Right ventricle myocardium superior (tissue), 1 donor: ENCODE measurements around the gene ABCC10. TPM values are rescaled to one million over a fixed set of nuclear protein-coding genes. Genes with fewer than 3 reads are reported as not detected.
"Not testable (repeated sequence)": the region's sequence is repeated elsewhere in the genome, so short reads cannot be mapped to it uniquely, and the experiment has no call there.

ENCODE experiments used
- ATAC-seq: fragments of 200-7000 bp; cut with Tn5 transposase; one replicate; pipeline ENCODE4 v1.9.1; 2020; ENCODE audit warnings: mild to moderate bottlenecking; ENCODE audit not compliant: poor library complexity
- DNase-seq: peaks from one replicate; pipeline ENCODE4 v3.0.0-alpha.2; 2020
- intact Hi-C: fragments of 100-400 bp; cut with DNase I; formaldehyde crosslinking; loops from one replicate; pipeline ENCODE4 v1.11.2; 2022
- total RNA-seq: library from RNA; stranded (reverse); fragmentation: NEBNext Ultra II Directional; extraction: Animal tissue kit (Norgen Biotek cat#: 25700); gene quantifications from one replicate; pipeline ENCODE4 v1.2.1, GENCODE V29; 2021
- donor health status: DM: no; HTN: yes; CAD: no; lungs with severe emphysema.

Gene ABCC10
- total RNA-seq, 1 donor from 2014 or later: 9.8 TPM

- ATAC-seq: no peak
- intact Hi-C loops: no loop called here
- DNase-seq: no peak
Observed at GRCh38 chr6:43460032-43460431, 32.7 kb downstream of the ABCC10 start.

GRCh38 chr6:43461936-43462335 is 34.6 kb downstream of the ABCC10 start:
- DNase-seq (no peak), ATAC-seq (no peak)
- intact Hi-C loops: no loop called here

GRCh38 chr6:43464337-43464736 is 37.0 kb downstream of the ABCC10 start:
- DNase-seq: no peak
- no peak for ATAC-seq
- intact Hi-C loops: no loop called here

GRCh38 chr6:43465948-43466347 is 38.6 kb downstream of the ABCC10 start:
- no peak for ATAC-seq
- DNase-seq: no peak
- intact Hi-C loops: no loop called here

DNA sequence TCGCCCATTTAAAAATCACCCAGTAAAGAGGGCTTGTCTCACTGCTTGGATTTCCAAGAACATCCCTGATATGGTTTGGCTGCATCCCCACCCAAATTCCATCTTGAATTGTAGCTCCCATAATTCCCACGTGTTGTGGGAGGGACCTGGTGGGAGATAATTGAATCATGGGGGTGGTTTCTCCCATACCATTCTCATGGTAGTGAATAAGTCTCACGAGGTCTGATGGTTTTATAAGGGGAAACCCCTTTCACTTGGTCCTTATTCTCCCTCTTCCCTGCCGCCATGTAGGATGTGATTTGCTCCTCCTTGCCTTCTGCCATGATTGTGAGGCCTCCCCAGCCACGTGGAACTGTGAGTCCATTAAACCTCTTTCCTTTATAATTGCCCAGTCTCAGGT is 39.9 kb downstream of the ABCC10 start:
- intact Hi-C loops, ATAC-seq, DNase-seq: not testable (repeated sequence)

- ATAC-seq (peak; percentile 71), DNase-seq (no peak)
- intact Hi-C loops: no loop called here
Observed at GRCh38 chr6:43467752-43468151, 40.4 kb downstream of the ABCC10 start.

GRCh38 chr6:43468240-43468639 is 40.9 kb downstream of the ABCC10 start:
- intact Hi-C loops: no loop called here
- peak; percentile 57 for ATAC-seq
- no peak for DNase-seq

DNA sequence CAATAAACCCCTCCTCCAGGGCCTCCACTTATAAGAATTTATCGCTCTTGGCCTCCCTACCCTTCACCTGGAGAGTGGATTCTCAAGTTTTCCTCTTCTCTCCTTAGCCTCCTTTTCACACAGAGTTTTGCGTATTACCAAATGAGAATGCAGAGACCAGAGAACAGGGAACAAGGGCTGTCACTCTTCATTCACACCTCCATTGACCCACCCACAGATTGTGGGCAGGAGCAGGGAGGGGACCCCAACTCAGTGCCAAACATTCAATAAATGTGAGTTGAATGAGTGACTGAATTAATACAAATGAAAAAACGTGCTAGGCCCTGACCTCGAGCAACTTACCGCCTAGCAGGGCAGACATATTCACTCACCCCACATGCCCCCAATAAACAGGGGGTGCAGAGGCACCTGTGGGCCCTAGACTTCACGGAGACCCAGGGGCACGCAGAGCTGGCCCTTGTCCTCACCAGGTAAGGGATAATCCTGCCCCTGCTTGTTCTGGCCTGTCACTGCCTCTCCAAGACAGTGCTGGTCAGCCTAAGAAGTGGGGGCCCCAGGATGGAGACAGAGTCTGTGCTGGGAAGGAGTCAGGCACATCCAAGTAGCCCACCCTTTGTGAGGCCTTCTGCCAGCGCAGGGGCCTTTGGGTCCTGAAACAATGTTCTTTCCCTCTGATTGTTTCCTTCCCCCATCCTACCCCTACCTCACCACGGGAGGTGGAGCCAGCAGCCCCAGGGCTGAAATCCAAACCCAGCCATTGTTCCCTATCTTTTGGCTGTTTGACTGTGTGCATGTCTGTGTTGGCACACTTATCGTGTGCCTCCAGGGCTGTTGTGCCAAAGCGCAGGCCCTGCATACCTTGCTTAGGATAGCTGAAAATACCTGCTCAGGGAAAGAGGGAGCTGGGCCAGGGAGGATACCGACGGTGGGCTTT is 41.7 kb downstream of the ABCC10 start:
- DNase-seq: peak; percentile 64
- peak; percentile 88 for ATAC-seq
- intact Hi-C loops: no loop called here

DNA sequence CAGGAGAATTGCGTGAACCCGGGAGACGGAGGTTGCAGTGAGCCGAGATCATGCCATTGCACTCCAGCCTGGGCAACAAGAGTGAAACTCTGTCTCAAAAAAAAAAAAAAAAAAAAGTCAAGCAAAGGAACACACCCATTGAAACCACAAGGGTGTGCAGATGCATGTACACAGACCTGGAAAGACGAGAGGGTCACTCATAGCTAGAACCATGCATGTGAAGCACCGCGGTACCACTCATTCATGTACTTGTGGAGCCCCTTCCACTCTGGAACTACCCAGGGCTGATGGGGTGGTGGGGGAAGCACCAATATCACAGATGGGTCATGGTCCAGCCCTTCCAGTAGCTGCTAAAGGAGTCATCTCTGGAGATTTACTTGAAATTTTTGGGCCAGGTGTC is 42.6 kb downstream of the ABCC10 start:
- DNase-seq (no peak), ATAC-seq (no peak)
- intact Hi-C loops: no loop called here

GRCh38 chr6:43471399-43471798 is 44.1 kb downstream of the ABCC10 start:
- ATAC-seq (no peak), DNase-seq (no peak)
- intact Hi-C loops: no loop called here

DNA sequence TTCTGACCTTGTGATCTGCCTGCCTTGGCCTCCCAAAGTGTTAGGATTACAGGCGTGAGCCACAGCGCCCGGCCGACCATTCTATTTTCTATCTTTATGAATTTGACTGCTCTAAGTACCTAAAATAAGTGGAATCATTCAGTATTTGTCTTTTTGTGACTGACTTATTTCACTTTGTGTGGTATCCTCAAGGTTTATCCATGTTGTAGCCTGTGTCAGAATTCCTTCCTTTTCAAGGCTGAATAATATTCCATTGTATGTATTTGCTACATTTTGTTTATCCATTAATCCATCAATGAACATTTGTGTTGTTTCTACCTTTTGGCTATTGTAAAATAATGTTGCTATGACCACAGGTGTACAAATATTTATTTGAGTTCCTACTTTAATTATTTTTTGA is 45.2 kb downstream of the ABCC10 start:
- no peak for DNase-seq
- no peak for ATAC-seq
- intact Hi-C loops: no loop called here

DNA sequence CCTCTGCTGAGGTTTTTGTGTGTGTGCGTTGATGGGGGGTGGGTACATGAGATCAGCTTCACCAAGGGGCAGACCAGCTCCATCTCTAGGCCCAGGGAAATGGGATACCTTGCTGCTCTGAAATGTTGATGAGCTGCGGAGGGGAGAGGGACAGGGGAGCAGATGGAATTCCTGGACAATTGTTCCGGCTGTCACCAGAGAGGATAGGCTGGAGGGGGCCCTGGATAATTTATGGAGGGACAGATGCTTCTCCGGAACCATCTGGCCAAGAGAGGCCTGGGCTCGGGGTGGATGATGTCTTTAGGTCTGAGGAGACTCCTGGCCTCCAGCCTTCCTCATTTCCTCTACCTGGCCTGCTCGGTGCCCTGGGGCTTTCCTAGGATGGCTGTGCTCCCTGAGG is 48.2 kb downstream of the ABCC10 start:
- no peak for ATAC-seq
- intact Hi-C loops: no loop called here
- no peak for DNase-seq

DNA sequence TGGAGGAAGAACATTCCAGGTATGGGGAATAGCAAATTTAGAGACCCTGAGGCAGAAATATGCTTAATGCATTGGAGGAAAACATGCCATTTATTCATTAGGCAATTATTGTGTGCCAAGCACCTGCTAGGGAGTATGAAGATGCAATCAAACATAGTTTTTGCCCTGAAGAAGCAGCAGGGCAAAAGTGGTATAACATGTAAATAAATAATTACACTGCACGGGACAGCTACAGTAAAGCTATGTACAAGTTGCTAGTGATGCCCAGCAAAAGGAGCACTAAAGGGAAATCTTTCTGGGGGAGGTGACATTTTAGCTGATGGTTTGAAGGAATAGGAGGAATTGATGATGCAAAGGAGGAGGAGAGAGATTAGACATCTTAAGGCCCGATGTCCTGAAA is 49.4 kb downstream of the ABCC10 start:
- DNase-seq (no peak), ATAC-seq (no peak)
- intact Hi-C loops: no loop called here

- peak; percentile 96 for DNase-seq
- peak; percentile 100 for ATAC-seq
- intact Hi-C loops: no loop called here
Observed at GRCh38 chr6:43477235-43478007, 50.1 kb downstream of the ABCC10 start, which contains the start of gene TJAP1. Gene TJAP1 (plus strand): TSS chr6:43477570. CDS start chr6:43499002, 21,432 bp downstream.

GRCh38 chr6:43478008-43478372 is 50.6 kb downstream of the ABCC10 start:
- ATAC-seq (no peak), DNase-seq (no peak)
- intact Hi-C loops: no loop called here

GRCh38 chr6:43481075-43481474 is 53.7 kb downstream of the ABCC10 start:
- DNase-seq (no peak), ATAC-seq (no peak)
- intact Hi-C loops: no loop called here

GRCh38 chr6:43481591-43482236 is 54.4 kb downstream of the ABCC10 start:
- DNase-seq (no peak), ATAC-seq (no peak)
- intact Hi-C loops: no loop called here

GRCh38 chr6:43488667-43489276 is 61.4 kb downstream of the ABCC10 start:
- no peak for DNase-seq
- ATAC-seq: no peak
- intact Hi-C loops: no loop called here
